Measurements from ENCODE around the gene ACTRT2. TPM values are rescaled to one million over a fixed set of nuclear protein-coding genes. Genes with fewer than 3 reads are reported as not detected.

ACTRT2 gene
- total RNA-seq, 4 donors from 2014 or later = not detected

GRCh38 chr1:3026124-3026523 lies 4.9 kb downstream of the ACTRT2 start:
- H3K4me3 ChIP-seq = no peak overlapping the region
- H3K27ac ChIP-seq = no peak overlapping the region
- H3K4me1 ChIP-seq = no peaks in the 10 kb centered on the region
- in situ Hi-C loops (cut with MboI; ENCODE audit: low sequenced_read_pairs in 4 of 4) (no loop called here), intact Hi-C loops (cut with DNase I; ENCODE audit: low total_unique reads) (no loop called here)
- no peak for ATAC-seq
- DNase-seq = no peak
- H3K36me3 ChIP-seq = no peaks in the 10 kb centered on the region
- no peaks in the 10 kb centered on the region for H3K9me3 ChIP-seq
- TF ChIP-seq POLR2A (IDR thresholded peaks at IDR 0.05) = no peak
- no peak for TF ChIP-seq CTCF (IDR thresholded peaks at IDR 0.05 in 4 of 5, conservative IDR thresholded peaks at IDR 0.05 in 1 of 5)
- H3K27me3 ChIP-seq = peaks cover 9 to 25% (median 16%) of the 10 kb centered on the region in 3 donors

GRCh38 chr1:3026581-3027391 lies 5.5 kb downstream of the ACTRT2 start:
- Histone ChIP-seq H3K9me3 (no peaks in the 10 kb centered on the region), H3K36me3 (no peaks in the 10 kb centered on the region), H3K27me3 (peaks cover 9 to 28% (median 16%) of the 10 kb centered on the region in 3 donors), H3K4me1 (no peaks in the 10 kb centered on the region), H3K27ac (no peak overlapping the region), H3K4me3 (no peak overlapping the region)
- in situ Hi-C loops (cut with MboI; ENCODE audit: low sequenced_read_pairs in 4 of 4) = no loop called here
- no peak for ATAC-seq
- DNase-seq = no peak
- no peak for TF ChIP-seq POLR2A (IDR thresholded peaks at IDR 0.05)
- no peak for TF ChIP-seq CTCF (IDR thresholded peaks at IDR 0.05 in 4 of 5, conservative IDR thresholded peaks at IDR 0.05 in 1 of 5)
- intact Hi-C loops (cut with DNase I; ENCODE audit: low total_unique reads) = no loop called here

GRCh38 chr1:3027611-3028371 lies 6.5 kb downstream of the ACTRT2 start:
- intact Hi-C loops (cut with DNase I; ENCODE audit: low total_unique reads) (no loop called here), in situ Hi-C loops (cut with MboI; ENCODE audit: low sequenced_read_pairs in 4 of 4) (no loop called here)
- no peak overlapping the region for H3K27ac ChIP-seq
- peaks cover 9 to 28% (median 16%) of the 10 kb centered on the region in 3 donors for H3K27me3 ChIP-seq
- no peaks in the 10 kb centered on the region for H3K36me3 ChIP-seq
- H3K9me3 ChIP-seq = no peaks in the 10 kb centered on the region
- TF ChIP-seq POLR2A (IDR thresholded peaks at IDR 0.05) (no peak), CTCF (IDR thresholded peaks at IDR 0.05 in 4 of 5, conservative IDR thresholded peaks at IDR 0.05 in 1 of 5) (no peak)
- H3K4me1 ChIP-seq = no peaks in the 10 kb centered on the region
- no peak for ATAC-seq
- no peak overlapping the region for H3K4me3 ChIP-seq
- DNase-seq = no peak

- Histone ChIP-seq H3K36me3 (no peaks in the 10 kb centered on the region), H3K27me3 (peaks cover 9 to 28% (median 16%) of the 10 kb centered on the region in 3 donors), H3K9me3 (no peaks in the 10 kb centered on the region), H3K4me3 (no peak overlapping the region), H3K27ac (no peak overlapping the region), H3K4me1 (no peaks in the 10 kb centered on the region)
- in situ Hi-C loops (cut with MboI; ENCODE audit: low sequenced_read_pairs in 4 of 4) = no loop called here
- intact Hi-C loops (cut with DNase I; ENCODE audit: low total_unique reads) = no loop called here
- TF ChIP-seq CTCF (IDR thresholded peaks at IDR 0.05 in 4 of 5, conservative IDR thresholded peaks at IDR 0.05 in 1 of 5) = no peak
- no peak for TF ChIP-seq POLR2A (IDR thresholded peaks at IDR 0.05)
- DNase-seq (no peak), ATAC-seq (no peak)
Measured at GRCh38 chr1:3028531-3029282, 7.4 kb downstream of the ACTRT2 start.

All from gastrocnemius medialis (tissue), 4 donors.